K562 (cell line): ENCODE measurements around the gene ZNF740. TPM values are rescaled to one million over a fixed set of nuclear protein-coding genes. Genes with fewer than 3 reads are reported as not detected.

Experiments used
- ATAC-seq: fragments of 200-7000 bp; cut with Tn5 transposase; 3 replicates; pipeline ENCODE4 v1.9.1; 2020; ENCODE audit warnings: moderate library complexity
- BruUV-seq: library from RNA; stranded (reverse); fragments of 400-500 nt; replicated peaks from 2 replicates; lab custom pipeline; 2021; lab: Mats Ljungman, UMichigan
- CTCF ChIA-PET: fragments of 300-600 bp; formaldehyde crosslinking; extraction: SDS; loops from one replicate; lab custom pipeline; 2021; ENCODE audit warnings: low intra/inter-chr PET ratio; lab: Yijun Ruan, JAX
- POLR2A ChIA-PET: fragments of 300-600, 350-650 bp; sonication (Branson Sonifier 250); formaldehyde crosslinking; extraction: SDS; loops from one replicate; lab custom pipeline; 2021; ENCODE audit warnings: antibody characterized with exemption, inconsistent platforms; lab: Yijun Ruan, JAX
- DNase-seq, 4 experiments: peaks; one replicate each; pipeline versions ENCODE4 v3.0.0 to v3.0.0-alpha.2; 2011 to 2018; ENCODE audit warnings: low spot score in 3 of 4, mixed read lengths in 3 of 4; ENCODE audit errors: extremely low read depth in 1 of 4
- FAIRE-seq: peaks from 2 replicates; lab custom pipeline; 2011; peaks lifted over from hg19 to GRCh38; lab: Jason Lieb, UNC
- H2AFZ ChIP-seq: 2 replicates; pipeline ENCODE4 v1.6.0; 2011; ENCODE audit warnings: low read depth, low read length, control low read depth, inconsistent platforms
- H3K27ac ChIP-seq: fragments of 200-600 bp; 3 replicates; pipeline ENCODE4 v1.8.0; 2011; ENCODE audit warnings: low read depth, mild to moderate bottlenecking, control low read depth, inconsistent platforms, low read length, moderate library complexity, mixed read lengths; ENCODE audit errors: extremely low read depth
- H3K27me3 ChIP-seq, 2 experiments: fragments of 300-600 bp in 1 of 2; 2 replicates in 1 of 2; 3 replicates in 1 of 2; pipeline versions ENCODE4 v1.6.0 to v1.8.0; 2011; ENCODE audit warnings: inconsistent platforms in 2 of 2, low read length in 2 of 2, mild to moderate bottlenecking in 1 of 2, mixed read lengths in 1 of 2, moderate library complexity in 1 of 2; ENCODE audit not compliant: control insufficient read depth in 2 of 2, insufficient read depth in 2 of 2
- H3K36me3 ChIP-seq: fragments of 300-600 bp; 3 replicates; pipeline ENCODE4 v1.8.0; 2011; ENCODE audit warnings: mild to moderate bottlenecking, low read length, inconsistent platforms; ENCODE audit not compliant: control insufficient read depth, insufficient read depth
- H3K4me1 ChIP-seq, 2 experiments: fragments of 200-600 bp in 1 of 2; replicated peaks in 1 of 2; 2 replicates in 1 of 2; 3 replicates in 1 of 2; pipeline versions ENCODE4 v1.5.1 to v1.8.0; 2011; ENCODE audit warnings: inconsistent platforms in 2 of 2, low read length in 2 of 2, mild to moderate bottlenecking in 1 of 2, mixed read lengths in 1 of 2, moderate library complexity in 1 of 2; ENCODE audit not compliant: control insufficient read depth in 2 of 2, insufficient read depth in 2 of 2
- H3K4me2 ChIP-seq: 2 replicates; pipeline ENCODE4 v1.6.1; 2011; ENCODE audit warnings: low read length, control low read depth, inconsistent platforms, mixed read lengths; ENCODE audit not compliant: insufficient read depth
- H3K4me3 ChIP-seq: fragments of 200-600 bp; sonication (generic), shearing (Covaris generic); 2 replicates; pipeline ENCODE4 v1.5.1; 2016; ENCODE audit warnings: control low read depth, inconsistent platforms
- H3K79me2 ChIP-seq: fragments of 200-600 bp; 3 replicates; pipeline ENCODE4 v1.8.0; 2011; ENCODE audit warnings: low read length, inconsistent platforms; ENCODE audit not compliant: control insufficient read depth, insufficient read depth
- H3K9ac ChIP-seq, 2 experiments: 2 replicates each; pipeline versions ENCODE4 v1.6.0 to v1.6.1; 2011; ENCODE audit warnings: low read depth in 2 of 2, low read length in 2 of 2, control low read depth in 1 of 2, inconsistent platforms in 1 of 2, mild to moderate bottlenecking in 1 of 2, mixed read lengths in 1 of 2; ENCODE audit not compliant: insufficient read depth in 1 of 2
- H3K9me1 ChIP-seq: one replicate; pipeline ENCODE4 v1.6.0; 2011; ENCODE audit warnings: inconsistent platforms, mild to moderate bottlenecking, low read length, moderate library complexity; ENCODE audit not compliant: control insufficient read depth, insufficient read depth
- H3K9me3 ChIP-seq: replicated peaks from 2 replicates; pipeline ENCODE4 v1.5.1; 2011; ENCODE audit warnings: low read depth, low read length, inconsistent platforms; ENCODE audit not compliant: control insufficient read depth, insufficient read depth
- H4K20me1 ChIP-seq: replicated peaks from 2 replicates; pipeline ENCODE4 v1.6.1; 2011; ENCODE audit warnings: low read length, inconsistent platforms, mixed read lengths; ENCODE audit not compliant: control insufficient read depth, insufficient read depth
- BHLHE40 ChIP-seq: IDR thresholded peaks from 2 replicates; pipeline ENCODE4 v1.6.1; 2011; ENCODE audit warnings: low read length, improper control_type of control experiment
- CBFA2T3 ChIP-seq: fragments of 450-650 bp; IDR thresholded peaks from 2 replicates; pipeline ENCODE4 v1.6.1; 2017
- CXXC5 ChIP-seq: fragments of 250-450 bp; sonication (Bioruptor Pico); IDR thresholded peaks from 2 replicates; pipeline ENCODE4 v1.8.0; 2022; ENCODE audit warnings: inconsistent platforms, mild to moderate bottlenecking, moderate library complexity
- KDM5B ChIP-seq: fragments of 200-600 bp; sonication (generic); IDR thresholded peaks from 2 replicates; pipeline ENCODE4 v1.6.1; 2012; ENCODE audit warnings: low read depth, mild to moderate bottlenecking, moderate library complexity, low read length, control low read depth, inconsistent platforms; ENCODE audit not compliant: insufficient replicate concordance
- KLF1 ChIP-seq: fragments of 450-650 bp; IDR thresholded peaks from 2 replicates; pipeline ENCODE4 v1.6.1; 2016; ENCODE audit warnings: missing genetic modification characterization, missing compliant biosample characterization
- NEUROD1 ChIP-seq: fragments of 150-350 bp; IDR thresholded peaks from 2 replicates; pipeline ENCODE4 v1.6.1; 2014; ENCODE audit warnings: borderline replicate concordance, low read length, low read depth; ENCODE audit not compliant: partially characterized antibody
- NR1H2 ChIP-seq: sonication (generic); formaldehyde crosslinking; IDR thresholded peaks from 2 replicates; pipeline ENCODE4 v1.4.0; 2020; ENCODE audit warnings: mild to moderate bottlenecking, missing genetic modification reagents
- SAFB2 ChIP-seq: fragments of 200-400 bp; formaldehyde crosslinking; IDR thresholded peaks from 2 replicates; pipeline ENCODE4 v1.6.1; 2018; ENCODE audit warnings: borderline replicate concordance, low read length, low read depth, moderate library complexity; ENCODE audit not compliant: severe bottlenecking
- SNIP1 ChIP-seq: fragments of 450-650 bp; IDR thresholded peaks from 2 replicates; pipeline ENCODE4 v1.7.1; 2017; ENCODE audit warnings: low read depth, mild to moderate bottlenecking
- TOE1 ChIP-seq, 2 experiments: fragments of 450-650 bp in 1 of 2; sonication (generic) in 1 of 2; formaldehyde crosslinking in 1 of 2; IDR thresholded peaks; 2 replicates each; pipeline versions ENCODE4 v1.7.1 to v1.8.0; 2016 to 2022; ENCODE audit warnings: borderline replicate concordance in 2 of 2, mild to moderate bottlenecking in 2 of 2, antibody characterized with exemption in 1 of 2, inconsistent platforms in 1 of 2, low read depth in 1 of 2, missing genetic modification reagents in 1 of 2, moderate library complexity in 1 of 2
- ZNF174 ChIP-seq: fragments of 250-450 bp; sonication (Bioruptor Pico); IDR thresholded peaks from 2 replicates; pipeline ENCODE4 v1.4.0; 2020; ENCODE audit warnings: mild to moderate bottlenecking
- ZNF184 ChIP-seq: sonication (generic); formaldehyde crosslinking; IDR thresholded peaks from 2 replicates; pipeline ENCODE4 v1.5.0; 2020; ENCODE audit warnings: missing genetic modification reagents
- WGBS: fragments of 100-300 bp; shearing (Covaris generic); methylation state at CpG from one replicate; pipeline ENCODE4 v1.1.6; 2016; ENCODE audit warnings: low coverage, mixed read lengths; ENCODE audit not compliant: insufficient coverage; ENCODE audit errors: missing lambda C conversion rate; 5-methylcytosine and 5-hydroxymethylcytosine counted together
- in situ Hi-C: fragments of 300-500 bp; cut with MboI; formaldehyde crosslinking; loops from 4 replicates; pipeline ENCODE4 v1.15.0; 2018; ENCODE audit warnings: inconsistent platforms, mixed read lengths
- intact Hi-C: fragments of 100-400 bp; cut with micrococcal nuclease; formaldehyde crosslinking; loops from 2 replicates; pipeline ENCODE4 v1.14.2; 2022
- polyA plus RNA-seq, 8 experiments: library from polyadenylated mRNA; depleted of rRNA in 4 of 8; stranded (reverse) in 5 of 8; unstranded in 3 of 8; fragments of >200 nt; fragmentation: Nextera tagmentation in 2 of 8; fragmentation: Illumina TruSeq in 1 of 8; extraction: Ambion mirVana in 2 of 8; extraction: Trizol in 1 of 8; gene quantifications; 2 replicates each; pipeline versions ENCODE4 v1.2.1 to v1.2.3, GENCODE V29; 2011 to 2014; ENCODE audit warnings: inconsistent platforms in 1 of 8, missing spikeins in 1 of 8
- total RNA-seq, 7 experiments: library from RNA; depleted of rRNA in 6 of 7; stranded (reverse); fragments of >200 nt in 6 of 7; fragmentation: Illumina TruSeq in 2 of 7; extraction: Trizol in 2 of 7; gene quantifications; 2 replicates each; pipeline versions ENCODE4 v1.2.1 to v1.2.3, GENCODE V29; 2011 to 2021; ENCODE audit warnings: low replicate concordance in 1 of 7
- TF ChIP-seq, protein P1 (sequence below), 3 experiments: fragments of 200-800 bp in 1 of 3; fragments of 250-450 bp in 1 of 3; fragments of 450-650 bp in 1 of 3; sonication (Bioruptor Pico) in 1 of 3; sonication (Bioruptor generic) in 1 of 3; formaldehyde crosslinking in 1 of 3; IDR thresholded peaks; 2 replicates each; pipeline versions ENCODE4 v1.6.1 to v1.8.0; 2016 to 2022; ENCODE audit warnings: mild to moderate bottlenecking in 2 of 3, missing genetic modification characterization in 2 of 3, missing compliant biosample characterization in 1 of 3, moderate library complexity in 1 of 3
- TF ChIP-seq, protein P2 (sequence below): fragments of 450-650 bp; IDR thresholded peaks from 2 replicates; pipeline ENCODE4 v1.6.1; 2016; ENCODE audit warnings: low read depth, mild to moderate bottlenecking, moderate library complexity

The ZNF740 gene
- total and polyA plus RNA-seq, 9 of the 15 experiments (the other 6 are each of a cell fraction or from before 2014, with no cell fraction given) = 0.57 to 46.4 (median 18.6) TPM

DNA sequence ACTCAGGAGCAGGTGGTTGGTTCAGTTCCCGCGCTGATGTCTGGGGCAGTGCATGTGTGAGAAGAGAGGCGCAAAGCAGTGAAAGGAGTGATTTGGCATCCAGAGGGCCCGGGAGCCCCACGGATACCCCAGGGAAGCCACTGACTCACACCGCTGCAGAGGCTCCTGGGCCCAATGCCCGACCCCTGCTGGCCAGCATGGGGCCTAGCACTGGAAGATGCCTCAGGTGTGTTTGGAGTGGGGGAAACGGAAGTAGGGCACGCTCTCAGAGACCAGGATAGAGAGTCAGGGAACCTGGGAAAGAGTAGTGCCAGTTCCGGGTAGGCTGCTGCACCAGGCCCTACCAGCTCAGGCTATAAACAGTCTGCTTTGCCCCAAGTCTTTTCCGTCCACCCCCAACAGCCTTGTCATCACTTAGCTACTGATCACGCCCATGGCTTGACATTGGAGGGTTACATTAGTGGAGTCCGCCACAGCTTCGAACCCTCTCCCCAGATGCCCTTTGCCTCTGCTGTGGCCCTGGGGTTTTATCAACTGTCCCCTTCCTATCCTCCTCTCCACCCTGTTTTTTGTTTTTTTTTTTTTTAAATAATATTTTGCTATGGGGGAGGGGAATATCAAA, 9.7 kb downstream of the ZNF740 start (continued):
- TF ChIP-seq, protein P1, sequence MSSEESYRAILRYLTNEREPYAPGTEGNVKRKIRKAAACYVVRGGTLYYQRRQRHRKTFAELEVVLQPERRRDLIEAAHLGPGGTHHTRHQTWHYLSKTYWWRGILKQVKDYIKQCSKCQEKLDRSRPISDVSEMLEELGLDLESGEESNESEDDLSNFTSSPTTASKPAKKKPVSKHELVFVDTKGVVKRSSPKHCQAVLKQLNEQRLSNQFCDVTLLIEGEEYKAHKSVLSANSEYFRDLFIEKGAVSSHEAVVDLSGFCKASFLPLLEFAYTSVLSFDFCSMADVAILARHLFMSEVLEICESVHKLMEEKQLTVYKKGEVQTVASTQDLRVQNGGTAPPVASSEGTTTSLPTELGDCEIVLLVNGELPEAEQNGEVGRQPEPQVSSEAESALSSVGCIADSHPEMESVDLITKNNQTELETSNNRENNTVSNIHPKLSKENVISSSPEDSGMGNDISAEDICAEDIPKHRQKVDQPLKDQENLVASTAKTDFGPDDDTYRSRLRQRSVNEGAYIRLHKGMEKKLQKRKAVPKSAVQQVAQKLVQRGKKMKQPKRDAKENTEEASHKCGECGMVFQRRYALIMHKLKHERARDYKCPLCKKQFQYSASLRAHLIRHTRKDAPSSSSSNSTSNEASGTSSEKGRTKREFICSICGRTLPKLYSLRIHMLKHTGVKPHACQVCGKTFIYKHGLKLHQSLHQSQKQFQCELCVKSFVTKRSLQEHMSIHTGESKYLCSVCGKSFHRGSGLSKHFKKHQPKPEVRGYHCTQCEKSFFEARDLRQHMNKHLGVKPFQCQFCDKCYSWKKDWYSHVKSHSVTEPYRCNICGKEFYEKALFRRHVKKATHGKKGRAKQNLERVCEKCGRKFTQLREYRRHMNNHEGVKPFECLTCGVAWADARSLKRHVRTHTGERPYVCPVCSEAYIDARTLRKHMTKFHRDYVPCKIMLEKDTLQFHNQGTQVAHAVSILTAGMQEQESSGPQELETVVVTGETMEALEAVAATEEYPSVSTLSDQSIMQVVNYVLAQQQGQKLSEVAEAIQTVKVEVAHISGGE (CRISPR knock-in tag; IDR thresholded peaks at IDR 0.05) = no peak

DNA sequence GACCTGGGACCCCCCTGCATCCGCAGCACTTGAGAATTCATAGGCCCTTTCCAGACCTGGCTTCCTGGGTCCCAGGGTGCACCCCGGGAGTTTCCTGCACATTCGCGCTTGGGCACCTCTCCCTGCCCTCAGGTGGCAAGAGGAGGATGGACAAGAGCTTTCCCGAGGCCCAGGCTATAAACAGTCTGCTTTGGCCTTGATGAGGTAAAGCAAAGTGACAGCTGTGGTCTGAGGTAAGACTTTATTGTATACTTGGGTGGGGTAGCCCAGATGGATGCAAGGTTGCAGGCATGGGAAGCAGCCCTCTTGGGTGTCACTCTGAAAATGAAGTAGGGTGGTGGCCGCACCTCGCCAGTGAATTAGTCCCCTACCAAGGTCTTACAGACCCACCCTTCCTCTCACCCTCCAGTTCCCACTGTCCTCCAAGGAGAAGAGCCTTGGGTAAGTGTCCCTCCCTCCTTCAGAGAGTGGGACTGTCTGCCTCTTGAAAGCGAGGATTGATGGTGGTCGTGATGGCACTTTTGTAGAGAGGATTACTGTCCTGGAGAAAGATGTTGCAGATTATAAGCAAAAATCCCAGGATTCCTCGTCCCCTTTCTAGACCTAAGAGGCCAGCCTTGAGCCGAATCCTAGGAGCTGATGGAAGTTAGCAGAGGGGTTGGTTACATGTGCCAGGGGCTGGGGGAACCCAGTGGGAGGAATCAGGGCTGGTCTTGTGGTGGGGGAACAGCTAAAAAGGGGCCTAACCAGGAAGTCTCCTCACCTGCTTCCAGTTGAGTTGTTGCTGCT, 10.8 kb downstream of the ZNF740 start:
- Histone ChIP-seq H3K4me3 (no peak overlapping the region), H3K4me1 (peaks cover 3 to 6% of the 10 kb centered on the region in 2 experiments; a peak in 3 of 5 replicates), H3K4me2 (no peak overlapping the region), H3K36me3 (peaks cover 32% of the 10 kb centered on the region; the same call in 2 of the 3 replicates), H4K20me1 (peaks cover 4% of the 10 kb centered on the region; the same call in 1 of the 2 replicates), H3K9me3 (no peaks in the 10 kb centered on the region), H3K9me1 (no peaks in the 10 kb centered on the region), H3K9ac (no peak overlapping the region), H3K27me3 (no peaks in the 10 kb centered on the region), H3K27ac (no peak overlapping the region), H2AFZ (no peak overlapping the region), H3K79me2 (no peaks in the 10 kb centered on the region)
- no TSS peak for BruUV-seq
- no peak for DNase-seq
- ChIA-PET POLR2A (interaction anchor here (0.5 to 1.6 kb wide), 6 partner anchors 8 to 761 kb away, joined by 3 to 9 read pairs (median 4); partner anchors contain the start of genes CSAD and ZNF740), CTCF (no interaction called here)
- 89% methylated on average over 11 of the region's 11 CpGs for WGBS
- ATAC-seq = no peak
- in situ Hi-C loops (no loop called here), intact Hi-C loops (no loop called here)
- no peak for FAIRE-seq
- TF ChIP-seq KLF1 (tag) = no peak
- no peak for TF ChIP-seq NR1H2 (CRISPR knock-in tag)
- TF ChIP-seq KDM5B = no peak
- no peak for TF ChIP-seq ZNF174 (CRISPR knock-in tag)
- no peak for TF ChIP-seq TOE1 (IDR thresholded peaks at IDR 0.05; ENCODE audit: borderline replicate concordance)
- TF ChIP-seq TOE1 (CRISPR knock-in tag; IDR thresholded peaks at IDR 0.05; ENCODE audit: borderline replicate concordance, low read depth) = no peak
- no peak for TF ChIP-seq CXXC5
- TF ChIP-seq SNIP1 = no peak
- TF ChIP-seq, protein P2, sequence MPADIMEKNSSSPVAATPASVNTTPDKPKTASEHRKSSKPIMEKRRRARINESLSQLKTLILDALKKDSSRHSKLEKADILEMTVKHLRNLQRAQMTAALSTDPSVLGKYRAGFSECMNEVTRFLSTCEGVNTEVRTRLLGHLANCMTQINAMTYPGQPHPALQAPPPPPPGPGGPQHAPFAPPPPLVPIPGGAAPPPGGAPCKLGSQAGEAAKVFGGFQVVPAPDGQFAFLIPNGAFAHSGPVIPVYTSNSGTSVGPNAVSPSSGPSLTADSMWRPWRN = no peak
- TF ChIP-seq BHLHE40 = no peak
- no peak for TF ChIP-seq ZNF184 (CRISPR knock-in tag)
- TF ChIP-seq SAFB2 = no peak
- TF ChIP-seq NEUROD1 = no peak
- no peak for TF ChIP-seq CBFA2T3
